Measurements from ENCODE around the gene JAKMIP1. TPM values are rescaled to one million over a fixed set of nuclear protein-coding genes. Genes with fewer than 3 reads are reported as not detected.
"Not testable (repeated sequence)": the region's sequence is repeated elsewhere in the genome, so short reads cannot be mapped to it uniquely, and the experiment has no call there.

Gene JAKMIP1
- polyA plus RNA-seq, 3 donors from 2014 or later = 1.2 to 7.9 (median 6.5) TPM

- DNase-seq = no peak
- Mint-ChIP-seq H3K9me3 (no peaks in the 10 kb centered on the region), H3K36me3 (no peaks in the 10 kb centered on the region), H3K4me3 (no peak within 1 kb of the TSS), H3K27me3 (ENCODE audit: low read depth in 3 of 3) (peaks cover 0 to 2% (median 0%) of the 10 kb centered on the region in 3 donors), H3K4me1 (no peaks in the 10 kb centered on the region), H3K27ac (no peak within 1 kb of the TSS)
Observed at GRCh38 chr4:6018331-6018730, 182.0 kb downstream of the JAKMIP1 start, which contains the start of gene C4orf50. TSS of gene C4orf50 (minus strand) at chr4:6018431.

GRCh38 chr4:6017800-6018199 is 182.5 kb downstream of the JAKMIP1 start:
- Mint-ChIP-seq H3K27me3 (ENCODE audit: low read depth in 3 of 3) (peaks cover 0 to 2% (median 0%) of the 10 kb centered on the region in 3 donors), H3K27ac (no peak overlapping the region), H3K4me3 (no peak overlapping the region), H3K4me1 (no peaks in the 10 kb centered on the region), H3K9me3 (no peaks in the 10 kb centered on the region), H3K36me3 (no peaks in the 10 kb centered on the region)
- no peak for DNase-seq

GRCh38 chr4:6017030-6017429 is 183.3 kb downstream of the JAKMIP1 start:
- H3K36me3 Mint-ChIP-seq = no peaks in the 10 kb centered on the region
- no peaks in the 10 kb centered on the region for H3K4me1 Mint-ChIP-seq
- H3K4me3 Mint-ChIP-seq = no peak overlapping the region
- H3K27ac Mint-ChIP-seq = no peak overlapping the region
- DNase-seq = no peak
- no peaks in the 10 kb centered on the region for H3K9me3 Mint-ChIP-seq
- H3K27me3 Mint-ChIP-seq (ENCODE audit: low read depth in 3 of 3) = peaks cover 0 to 2% (median 0%) of the 10 kb centered on the region in 3 donors

DNA sequence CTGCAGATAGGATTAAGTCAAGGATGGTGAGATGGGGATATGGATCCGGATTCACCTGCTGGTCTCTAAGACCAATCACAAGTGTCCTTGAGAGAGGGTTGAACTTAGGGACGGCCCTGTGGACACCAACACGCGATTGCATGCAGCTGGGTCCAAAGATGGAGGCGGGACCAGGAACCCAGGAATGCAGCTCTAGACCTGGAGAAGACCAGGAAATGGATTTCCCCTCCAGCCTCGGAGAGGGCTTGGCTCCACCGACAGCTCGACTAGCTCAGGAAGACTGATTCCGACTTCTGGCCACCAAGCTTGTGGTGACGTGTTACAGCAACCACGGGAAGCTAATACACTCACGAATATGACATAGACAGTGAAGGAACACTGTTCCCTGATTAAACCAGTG is 186.8 kb downstream of the JAKMIP1 start:
- Mint-ChIP-seq H3K4me1 (no peaks in the 10 kb centered on the region), H3K27ac (no peak overlapping the region), H3K9me3 (no peaks in the 10 kb centered on the region), H3K36me3 (peaks cover 0 to 3% (median 0%) of the 10 kb centered on the region in 3 donors), H3K4me3 (no peak overlapping the region), H3K27me3 (ENCODE audit: low read depth in 3 of 3) (peaks cover 0 to 8% (median 5%) of the 10 kb centered on the region in 3 donors)
- DNase-seq = no peak

DNA sequence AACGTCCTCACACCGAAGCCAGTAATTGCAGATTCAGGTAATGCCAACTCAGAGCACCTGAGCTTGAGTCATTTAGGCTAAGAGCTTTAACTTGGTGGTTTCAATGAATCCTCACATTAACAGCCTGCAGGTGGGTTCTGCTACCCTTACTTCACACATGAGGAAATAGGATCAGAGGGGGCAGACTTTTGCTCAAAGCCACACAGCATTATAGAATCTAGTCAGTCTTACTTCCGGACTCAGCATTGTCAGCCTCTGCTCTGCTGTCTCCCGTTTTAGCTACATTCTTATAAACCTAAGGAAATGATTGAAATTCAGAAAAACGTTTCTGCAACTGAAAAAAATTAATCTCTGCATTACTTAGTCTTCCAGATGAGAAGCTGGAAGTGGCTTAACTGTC is 188.1 kb downstream of the JAKMIP1 start:
- no peak for DNase-seq
- H3K4me3 Mint-ChIP-seq = no peak overlapping the region
- peaks cover 0 to 3% (median 3%) of the 10 kb centered on the region in 3 donors for H3K36me3 Mint-ChIP-seq
- H3K4me1 Mint-ChIP-seq = no peaks in the 10 kb centered on the region
- H3K27me3 Mint-ChIP-seq (ENCODE audit: low read depth in 3 of 3) = peaks cover 0 to 10% (median 5%) of the 10 kb centered on the region in 3 donors
- H3K9me3 Mint-ChIP-seq = no peaks in the 10 kb centered on the region
- H3K27ac Mint-ChIP-seq = no peak overlapping the region

DNA sequence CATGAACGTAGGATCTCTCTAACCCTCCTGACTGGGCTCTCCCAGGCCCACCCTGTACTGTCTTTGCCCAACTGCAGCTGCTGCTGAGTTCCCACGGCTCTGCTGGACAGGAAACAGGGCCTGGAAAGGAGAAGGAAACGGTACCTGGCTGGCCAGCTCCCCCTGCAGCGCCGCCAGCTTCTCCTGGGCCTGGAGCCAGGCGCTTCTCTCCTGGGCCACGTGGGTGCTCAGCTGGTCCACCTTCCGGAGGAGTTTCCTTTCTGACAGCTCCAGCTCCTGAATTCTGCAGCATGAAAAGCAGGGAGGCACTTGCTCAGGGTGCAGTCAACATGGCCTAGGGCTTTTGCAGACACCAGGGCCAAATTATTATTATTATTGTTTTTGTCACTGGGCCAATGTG is 188.7 kb downstream of the JAKMIP1 start:
- no peaks in the 10 kb centered on the region for H3K9me3 Mint-ChIP-seq
- H3K27ac Mint-ChIP-seq = no peak overlapping the region
- DNase-seq = no peak
- H3K4me3 Mint-ChIP-seq = no peak overlapping the region
- peaks cover 0 to 9% (median 6%) of the 10 kb centered on the region in 3 donors for H3K27me3 Mint-ChIP-seq (ENCODE audit: low read depth in 3 of 3)
- no peaks in the 10 kb centered on the region for H3K4me1 Mint-ChIP-seq
- peaks cover 3% of the 10 kb centered on the region in 3 donors for H3K36me3 Mint-ChIP-seq

GRCh38 chr4:6011271-6011671 is 189.1 kb downstream of the JAKMIP1 start:
- peaks cover 0 to 9% (median 6%) of the 10 kb centered on the region in 3 donors for H3K27me3 Mint-ChIP-seq (ENCODE audit: low read depth in 3 of 3)
- H3K36me3 Mint-ChIP-seq = peaks cover 3 to 4% (median 3%) of the 10 kb centered on the region in 3 donors
- H3K27ac Mint-ChIP-seq = no peak overlapping the region
- H3K9me3 Mint-ChIP-seq = no peaks in the 10 kb centered on the region
- H3K4me1 Mint-ChIP-seq = no peaks in the 10 kb centered on the region
- no peak for DNase-seq
- no peak overlapping the region for H3K4me3 Mint-ChIP-seq

DNA sequence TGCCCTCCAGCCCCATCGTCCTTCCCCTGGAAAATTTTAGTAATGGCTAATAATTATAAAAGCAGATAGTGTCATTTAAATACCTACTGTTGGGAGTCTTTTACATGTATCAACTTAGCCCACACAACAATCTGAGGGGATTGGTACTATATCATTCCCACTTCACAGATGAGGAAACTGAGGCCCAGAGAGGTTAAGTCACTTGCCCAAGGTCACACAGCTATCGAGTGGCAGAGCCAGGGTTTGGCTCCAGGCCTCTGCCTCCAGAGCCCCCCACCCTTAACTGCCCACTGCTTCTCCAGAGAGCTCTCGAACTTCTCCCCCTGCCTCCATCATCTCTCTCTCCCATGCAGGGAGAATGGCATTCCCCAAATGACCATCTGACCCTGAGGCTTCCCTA is 189.6 kb downstream of the JAKMIP1 start:
- Mint-ChIP-seq H3K27ac (no peak overlapping the region), H3K4me1 (no peaks in the 10 kb centered on the region), H3K4me3 (no peak overlapping the region), H3K9me3 (no peaks in the 10 kb centered on the region), H3K27me3 (ENCODE audit: low read depth in 3 of 3) (peaks cover 0 to 9% (median 6%) of the 10 kb centered on the region in 3 donors), H3K36me3 (peaks cover 3 to 4% (median 3%) of the 10 kb centered on the region in 3 donors)
- no peak for DNase-seq

- Mint-ChIP-seq H3K27me3 (ENCODE audit: low read depth in 3 of 3) (peaks cover 2 to 9% (median 6%) of the 10 kb centered on the region in 3 donors), H3K27ac (no peak overlapping the region), H3K4me1 (no peaks in the 10 kb centered on the region), H3K36me3 (peaks cover 3 to 4% (median 3%) of the 10 kb centered on the region in 3 donors), H3K9me3 (no peaks in the 10 kb centered on the region), H3K4me3 (no peak overlapping the region)
- DNase-seq = no peak
Observed at GRCh38 chr4:6009452-6009851, 190.9 kb downstream of the JAKMIP1 start.

DNA sequence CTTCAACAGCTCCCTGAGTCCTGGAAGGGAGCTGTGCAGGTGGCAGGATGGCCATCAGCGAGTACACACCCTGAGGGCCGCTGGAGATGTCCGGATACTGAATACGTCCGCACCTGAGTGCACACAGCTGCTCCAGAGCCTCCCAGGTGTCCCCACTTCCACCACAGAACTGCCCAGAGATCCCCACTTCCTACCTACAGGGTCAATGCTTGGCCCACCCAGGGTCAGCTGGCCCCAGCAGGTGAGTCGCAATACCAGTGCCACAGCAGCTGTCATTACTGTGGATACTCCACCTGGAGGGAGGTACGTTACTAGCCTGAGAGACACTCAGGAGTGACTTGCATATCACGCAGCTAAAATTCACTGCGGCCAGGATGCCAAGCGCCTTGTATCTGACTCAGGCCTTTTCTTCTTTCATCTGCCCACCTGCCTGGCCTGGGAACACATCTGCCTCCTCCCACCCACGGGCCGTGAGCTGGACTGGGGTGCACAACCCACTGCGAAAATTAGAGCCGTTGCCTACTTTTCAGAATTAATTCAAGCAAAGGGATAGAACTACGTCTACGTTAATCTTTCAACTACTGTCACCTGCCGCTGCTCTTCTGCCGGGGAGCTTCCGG is 191.5 kb downstream of the JAKMIP1 start:
- no peak overlapping the region for H3K4me3 Mint-ChIP-seq
- H3K27ac Mint-ChIP-seq = no peak overlapping the region
- no peaks in the 10 kb centered on the region for H3K9me3 Mint-ChIP-seq
- H3K4me1 Mint-ChIP-seq = no peaks in the 10 kb centered on the region
- DNase-seq = no peak
- peaks cover 3 to 4% (median 3%) of the 10 kb centered on the region in 3 donors for H3K36me3 Mint-ChIP-seq
- peaks cover 2 to 9% (median 6%) of the 10 kb centered on the region in 3 donors for H3K27me3 Mint-ChIP-seq (ENCODE audit: low read depth in 3 of 3)

- no peak for DNase-seq
- Mint-ChIP-seq H3K36me3 (peaks cover 3 to 4% (median 3%) of the 10 kb centered on the region in 3 donors), H3K27ac (no peak overlapping the region), H3K27me3 (ENCODE audit: low read depth in 3 of 3) (peaks cover 2 to 9% (median 6%) of the 10 kb centered on the region in 3 donors), H3K4me3 (no peak overlapping the region), H3K9me3 (no peaks in the 10 kb centered on the region), H3K4me1 (no peaks in the 10 kb centered on the region)
Observed at GRCh38 chr4:6008092-6008551, 192.2 kb downstream of the JAKMIP1 start.

GRCh38 chr4:6005175-6005574 is 195.2 kb downstream of the JAKMIP1 start:
- no peak for DNase-seq
- H3K4me1 Mint-ChIP-seq = no peaks in the 10 kb centered on the region
- peaks cover 2 to 11% (median 6%) of the 10 kb centered on the region in 3 donors for H3K27me3 Mint-ChIP-seq (ENCODE audit: low read depth in 3 of 3)
- no peak overlapping the region for H3K4me3 Mint-ChIP-seq
- peaks cover 0 to 4% (median 3%) of the 10 kb centered on the region in 3 donors for H3K36me3 Mint-ChIP-seq
- no peaks in the 10 kb centered on the region for H3K9me3 Mint-ChIP-seq
- no peak overlapping the region for H3K27ac Mint-ChIP-seq

DNA sequence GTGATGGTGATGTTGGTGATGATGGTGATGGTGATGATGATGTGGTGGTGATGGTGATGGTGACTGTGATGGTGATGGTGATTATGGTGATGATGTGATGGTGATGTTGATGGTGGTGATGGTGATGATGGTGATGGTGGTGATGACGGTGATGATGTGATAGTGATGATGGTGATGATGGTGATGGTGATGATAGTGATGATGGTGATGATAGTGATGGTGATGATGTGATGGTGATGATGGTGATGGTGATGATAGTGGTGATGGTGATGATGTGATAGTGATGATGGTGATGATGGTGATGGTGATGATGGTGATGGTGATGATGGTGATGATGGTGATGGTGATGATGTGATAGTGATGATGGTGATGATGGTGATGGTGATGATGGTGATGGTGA is 196.9 kb downstream of the JAKMIP1 start:
- H3K9me3 Mint-ChIP-seq; H3K4me1 Mint-ChIP-seq; H3K4me3 Mint-ChIP-seq; H3K36me3 Mint-ChIP-seq; H3K27me3 Mint-ChIP-seq (ENCODE audit: low read depth in 3 of 3); DNase-seq; H3K27ac Mint-ChIP-seq: not testable (repeated sequence)

GRCh38 chr4:6002926-6003325 is 197.4 kb downstream of the JAKMIP1 start:
- Mint-ChIP-seq H3K4me3 (no peak overlapping the region), H3K27ac (no peak overlapping the region), H3K27me3 (ENCODE audit: low read depth in 3 of 3) (peaks cover 2 to 7% (median 7%) of the 10 kb centered on the region in 3 donors), H3K4me1 (no peaks in the 10 kb centered on the region), H3K36me3 (peaks cover 0 to 4% (median 3%) of the 10 kb centered on the region in 3 donors), H3K9me3 (no peaks in the 10 kb centered on the region)
- no peak for DNase-seq

GRCh38 chr4:6002492-6002833 is 197.9 kb downstream of the JAKMIP1 start:
- no peak overlapping the region for H3K4me3 Mint-ChIP-seq
- H3K36me3 Mint-ChIP-seq = peaks cover 0 to 4% (median 2%) of the 10 kb centered on the region in 3 donors
- DNase-seq = no peak
- no peaks in the 10 kb centered on the region for H3K9me3 Mint-ChIP-seq
- H3K27me3 Mint-ChIP-seq (ENCODE audit: low read depth in 3 of 3) = peaks cover 2 to 7% (median 6%) of the 10 kb centered on the region in 3 donors
- H3K4me1 Mint-ChIP-seq = no peaks in the 10 kb centered on the region
- no peak overlapping the region for H3K27ac Mint-ChIP-seq
